ENCODE data around the gene MALT1. TPM values are rescaled to one million over a fixed set of nuclear protein-coding genes. Genes with fewer than 3 reads are reported as not detected.
A peak's percentile ranks its signal among the peaks of the same experiment; 100 is the strongest.

Gene MALT1
- total RNA-seq, 6 experiments from 2014 or later, result 9.2 to 16.0 (median 10.2) TPM

GRCh38 chr18:58631301-58631700, 40.0 kb upstream of the MALT1 start:
- no peak for DNase-seq
- TF ChIP-seq CTCF (IDR thresholded peaks at IDR 0.05) (no peak), POLR2A (IDR thresholded peaks at IDR 0.05) (no peak)
- ATAC-seq, result no peak
- WGBS (ENCODE audit: insufficient coverage, low coverage, low lambda C conversion rate, missing lambda C conversion rate), result 87% methylated on average over 4 of the region's 5 CpGs
- H3K27me3 ChIP-seq, result no peaks in the 10 kb centered on the region
- H3K36me3 ChIP-seq, result no peaks in the 10 kb centered on the region
- H3K4me3 ChIP-seq, result no peak overlapping the region
- no peaks in the 10 kb centered on the region for H3K4me1 ChIP-seq
- intact Hi-C loops (cut with DNase I), result no loop called here
- no peaks in the 10 kb centered on the region for H3K9me3 ChIP-seq
- H3K27ac ChIP-seq, result no peak overlapping the region

GRCh38 chr18:58632552-58632951, 38.7 kb upstream of the MALT1 start:
- H3K4me1 ChIP-seq, result no peaks in the 10 kb centered on the region
- H3K27me3 ChIP-seq, result no peaks in the 10 kb centered on the region
- ATAC-seq (peak; percentile 16 to 58 (median 48)), DNase-seq (peak in 1 of 3 donors; percentile 56)
- no peaks in the 10 kb centered on the region for H3K9me3 ChIP-seq
- intact Hi-C loops (cut with DNase I), result no loop called here
- TF ChIP-seq CTCF (IDR thresholded peaks at IDR 0.05) (no peak), POLR2A (IDR thresholded peaks at IDR 0.05) (no peak)
- no peaks in the 10 kb centered on the region for H3K36me3 ChIP-seq
- H3K27ac ChIP-seq, result no peak overlapping the region
- no peak overlapping the region for H3K4me3 ChIP-seq
- 100% methylated on average over 2 of the region's 5 CpGs for WGBS (ENCODE audit: insufficient coverage, low coverage, low lambda C conversion rate, missing lambda C conversion rate)

GRCh38 chr18:58633874-58634273, 37.4 kb upstream of the MALT1 start:
- no peak for ATAC-seq
- H3K27ac ChIP-seq, result no peak overlapping the region
- DNase-seq, result no peak
- no peaks in the 10 kb centered on the region for H3K9me3 ChIP-seq
- TF ChIP-seq POLR2A (IDR thresholded peaks at IDR 0.05) (no peak), CTCF (IDR thresholded peaks at IDR 0.05) (no peak)
- no peaks in the 10 kb centered on the region for H3K27me3 ChIP-seq
- intact Hi-C loops (cut with DNase I), result no loop called here
- no peaks in the 10 kb centered on the region for H3K4me1 ChIP-seq
- H3K36me3 ChIP-seq, result no peaks in the 10 kb centered on the region
- H3K4me3 ChIP-seq, result no peak overlapping the region

GRCh38 chr18:58635891-58636290, 35.4 kb upstream of the MALT1 start:
- H3K27me3 ChIP-seq, result no peaks in the 10 kb centered on the region
- TF ChIP-seq CTCF (IDR thresholded peaks at IDR 0.05) (no peak), POLR2A (IDR thresholded peaks at IDR 0.05) (no peak)
- no peaks in the 10 kb centered on the region for H3K36me3 ChIP-seq
- DNase-seq, result no peak
- 47% methylated on average over 4 of the region's 4 CpGs for WGBS (ENCODE audit: insufficient coverage, low coverage, low lambda C conversion rate, missing lambda C conversion rate)
- no peak for ATAC-seq
- no peak overlapping the region for H3K27ac ChIP-seq
- intact Hi-C loops (cut with DNase I), result no loop called here
- no peaks in the 10 kb centered on the region for H3K4me1 ChIP-seq
- no peaks in the 10 kb centered on the region for H3K9me3 ChIP-seq
- H3K4me3 ChIP-seq, result no peak overlapping the region

- DNase-seq, result no peak
- intact Hi-C loops (cut with DNase I), result no loop called here
- 78% methylated on average over 6 of the region's 6 CpGs for WGBS (ENCODE audit: insufficient coverage, low coverage, low lambda C conversion rate, missing lambda C conversion rate)
- Histone ChIP-seq H3K4me3 (no peak overlapping the region), H3K27me3 (no peaks in the 10 kb centered on the region), H3K4me1 (no peaks in the 10 kb centered on the region), H3K9me3 (no peaks in the 10 kb centered on the region), H3K27ac (no peak overlapping the region), H3K36me3 (no peaks in the 10 kb centered on the region)
- ATAC-seq, result no peak
- TF ChIP-seq POLR2A (IDR thresholded peaks at IDR 0.05) (no peak), CTCF (IDR thresholded peaks at IDR 0.05) (no peak)
These were observed 34.1 kb upstream of the MALT1 start for GRCh38 chr18:58637197-58637596.
